ENCODE data around the gene EREG.
"Not testable (repeated sequence)": the region's sequence is repeated elsewhere in the genome, so short reads cannot be mapped to it uniquely, and the experiment has no call there.

The EREG gene

GRCh38 chr4:74391890-74392475 lies 27.0 kb downstream of the EREG start:
- no peak for DNase-seq

GRCh38 chr4:74394476-74395136 lies 29.7 kb downstream of the EREG start:
- no peak for DNase-seq

- no peak for DNase-seq
Measured at GRCh38 chr4:74395633-74396032, 30.7 kb downstream of the EREG start.

- DNase-seq, result no peak
Measured at GRCh38 chr4:74397748-74398426, 32.9 kb downstream of the EREG start.

- not testable (repeated sequence) for DNase-seq
Measured at GRCh38 chr4:74398894-74399589, 34.1 kb downstream of the EREG start.

GRCh38 chr4:74400395-74400794 lies 35.5 kb downstream of the EREG start:
- DNase-seq, result no peak

GRCh38 chr4:74402692-74403456 lies 37.9 kb downstream of the EREG start:
- DNase-seq, result no peak

- DNase-seq, result no peak
Measured at GRCh38 chr4:74407891-74408290, 42.9 kb downstream of the EREG start.

GRCh38 chr4:74408639-74409038 lies 43.7 kb downstream of the EREG start:
- no peak for DNase-seq

GRCh38 chr4:74410272-74410671 lies 45.3 kb downstream of the EREG start:
- no peak for DNase-seq

GRCh38 chr4:74412225-74412624 lies 47.3 kb downstream of the EREG start:
- DNase-seq, result no peak

- no peak for DNase-seq
Measured at GRCh38 chr4:74413265-74413664, 48.3 kb downstream of the EREG start.

- DNase-seq, result no peak
Measured at GRCh38 chr4:74414149-74414809, 49.3 kb downstream of the EREG start.

- DNase-seq, result no peak
Measured at GRCh38 chr4:74415602-74416300, 50.8 kb downstream of the EREG start.

GRCh38 chr4:74418063-74418670 lies 53.2 kb downstream of the EREG start:
- DNase-seq, result no peak

- DNase-seq, result no peak
Measured at GRCh38 chr4:74420863-74421262, 55.9 kb downstream of the EREG start.

- no peak for DNase-seq
Measured at GRCh38 chr4:74423104-74423503, 58.2 kb downstream of the EREG start.

GRCh38 chr4:74424111-74424510 lies 59.2 kb downstream of the EREG start:
- DNase-seq, result no peak

- no peak for DNase-seq
Measured at GRCh38 chr4:74426101-74426500, 61.2 kb downstream of the EREG start.

GRCh38 chr4:74428276-74428675 lies 63.3 kb downstream of the EREG start:
- no peak for DNase-seq

GRCh38 chr4:74431113-74431826 lies 66.3 kb downstream of the EREG start:
- no peak for DNase-seq

All from NCI-H446 (cell line).